Coronary artery (tissue), 2 donors: Measurements from ENCODE around the gene ADCY2.

Source experiments
- DNase-seq: peaks from one replicate; pipeline ENCODE4 v3.0.0-alpha.2; 2017; ENCODE audit warnings: low spot score
- H3K27ac ChIP-seq, 2 donors: fragments of 200-600 bp; sonication (generic); one replicate each; pipeline ENCODE4 v1.5.1; 2016 to 2019
- H3K4me3 ChIP-seq: fragments of 200-600 bp; sonication (generic); 2 replicates; pipeline ENCODE4 v1.5.1; 2016; ENCODE audit warnings: mild to moderate bottlenecking, moderate library complexity
- CTCF ChIP-seq: fragments of 200-600 bp; sonication (generic); IDR thresholded peaks from one replicate; pipeline ENCODE4 v1.5.1; 2019; ENCODE audit warnings: antibody characterized with exemption

The ADCY2 gene

GRCh38 chr5:7756453-7756852 is 360.5 kb downstream of the ADCY2 start:
- Histone ChIP-seq H3K4me3 (no peak overlapping the region), H3K27ac (no peak overlapping the region)
- no peak for DNase-seq
- TF ChIP-seq CTCF, result no peak

GRCh38 chr5:7759257-7759871 is 363.4 kb downstream of the ADCY2 start:
- Histone ChIP-seq H3K4me3 (no peak overlapping the region), H3K27ac (no peak overlapping the region)
- no peak for DNase-seq
- no peak for TF ChIP-seq CTCF

GRCh38 chr5:7759951-7760580 is 364.1 kb downstream of the ADCY2 start:
- no peak for DNase-seq
- Histone ChIP-seq H3K4me3 (no peak overlapping the region), H3K27ac (no peak overlapping the region)
- TF ChIP-seq CTCF, result no peak

GRCh38 chr5:7762267-7762666 is 366.3 kb downstream of the ADCY2 start:
- no peak for TF ChIP-seq CTCF
- H3K27ac ChIP-seq, result no peak overlapping the region
- H3K4me3 ChIP-seq, result no peak overlapping the region
- DNase-seq, result no peak

GRCh38 chr5:7763621-7764072 is 367.7 kb downstream of the ADCY2 start:
- Histone ChIP-seq H3K4me3 (no peak overlapping the region), H3K27ac (no peak overlapping the region)
- DNase-seq, result no peak
- TF ChIP-seq CTCF, result no peak

- Histone ChIP-seq H3K4me3 (no peak overlapping the region), H3K27ac (no peak overlapping the region)
- TF ChIP-seq CTCF, result no peak
- no peak for DNase-seq
Observed at GRCh38 chr5:7764452-7764851, 368.5 kb downstream of the ADCY2 start.

- Histone ChIP-seq H3K4me3 (no peak overlapping the region), H3K27ac (no peak overlapping the region)
- DNase-seq, result no peak
- TF ChIP-seq CTCF, result no peak
Observed at GRCh38 chr5:7770436-7770835, 374.5 kb downstream of the ADCY2 start.
